HL-60 (cell line): Measurements from ENCODE around the gene RXRG.

Experiments
- CTCF ChIP-seq: IDR thresholded peaks from one replicate; pipeline ENCODE4 v1.5.1; 2011; ENCODE audit warnings: low read length, control low read depth, inconsistent platforms; ENCODE audit not compliant: insufficient read depth
- GABPA ChIP-seq: IDR thresholded peaks from 2 replicates; pipeline ENCODE4 v1.6.1; 2012; ENCODE audit warnings: low read depth
- POLR2AphosphoS5 ChIP-seq: IDR thresholded peaks from 2 replicates; pipeline ENCODE4 v1.6.1; 2012; ENCODE audit warnings: low read depth
- REST ChIP-seq: IDR thresholded peaks from 2 replicates; pipeline ENCODE4 v1.6.1; 2012; ENCODE audit warnings: low read depth; ENCODE audit not compliant: insufficient replicate concordance
- SPI1 ChIP-seq: IDR thresholded peaks from 2 replicates; pipeline ENCODE4 v1.6.1; 2012; ENCODE audit warnings: low read depth, mild to moderate bottlenecking, borderline replicate concordance

- TF ChIP-seq CTCF (no peak), GABPA (no peak), REST (no peak), POLR2AphosphoS5 (no peak), SPI1 (no peak)
Observed at GRCh38 chr1:165454091-165454610, 9.2 kb upstream of the RXRG start.
